ENCODE data around the gene GPC5. TPM values are rescaled to one million over a fixed set of nuclear protein-coding genes. Genes with fewer than 3 reads are reported as not detected.

GPC5 gene
- total and polyA plus RNA-seq, 9 of the 15 experiments (the other 6 are each of a cell fraction or from before 2014, with no cell fraction given) = 0.18 to 0.27 TPM; not detected in 7

DNA sequence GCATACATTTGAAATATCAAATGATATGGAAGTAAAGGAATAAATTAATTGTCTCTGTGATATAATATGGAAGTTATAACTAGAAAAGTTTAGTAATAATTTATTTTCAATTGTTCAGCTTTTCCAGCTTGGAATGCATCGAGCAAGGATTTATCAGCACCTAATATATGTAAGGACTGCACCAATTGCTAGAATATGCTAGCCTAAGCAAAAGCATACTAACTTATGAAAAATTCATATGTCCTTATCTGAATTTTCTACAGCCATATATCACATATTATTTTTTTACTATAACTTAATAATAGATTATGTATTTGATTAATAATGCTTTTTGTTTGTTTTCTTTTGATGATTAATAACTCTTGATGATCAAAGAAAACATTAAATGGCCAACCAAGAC lies 979.0 kb downstream of the GPC5 start:
- H3K9ac ChIP-seq (ENCODE audit: insufficient read depth in 1 of 2, low read depth in 2 of 2, low read length in 2 of 2) = no peak overlapping the region
- no peak overlapping the region for H2AFZ ChIP-seq (ENCODE audit: low read depth, low read length)
- 0% methylated on average over 1 of the region's 1 CpG for WGBS (ENCODE audit: insufficient coverage, low coverage, missing lambda C conversion rate)
- no peaks in the 10 kb centered on the region for H3K9me3 ChIP-seq (replicated peaks; ENCODE audit: control insufficient read depth, insufficient read depth, low read depth, low read length)
- H3K4me2 ChIP-seq (ENCODE audit: insufficient read depth, low read length) = no peak overlapping the region
- TF ChIP-seq MAFG (tag; conservative IDR thresholded peaks at IDR 0.05) = no peak
- TF ChIP-seq NCOA4 (IDR thresholded peaks at IDR 0.05; ENCODE audit: partially characterized antibody) = no peak
- no peak for TF ChIP-seq U2AF2 (optimal IDR thresholded peaks at IDR 0.05; ENCODE audit: low read depth, low read length)
- peak; percentile 46; the same call in 1 of the 2 replicates for TF ChIP-seq MAFK (IDR thresholded peaks at IDR 0.05; ENCODE audit: low read length)
- no peak for TF ChIP-seq ZNF384 (IDR thresholded peaks at IDR 0.05; ENCODE audit: low read depth, low read length)
- TF ChIP-seq, protein P1, sequence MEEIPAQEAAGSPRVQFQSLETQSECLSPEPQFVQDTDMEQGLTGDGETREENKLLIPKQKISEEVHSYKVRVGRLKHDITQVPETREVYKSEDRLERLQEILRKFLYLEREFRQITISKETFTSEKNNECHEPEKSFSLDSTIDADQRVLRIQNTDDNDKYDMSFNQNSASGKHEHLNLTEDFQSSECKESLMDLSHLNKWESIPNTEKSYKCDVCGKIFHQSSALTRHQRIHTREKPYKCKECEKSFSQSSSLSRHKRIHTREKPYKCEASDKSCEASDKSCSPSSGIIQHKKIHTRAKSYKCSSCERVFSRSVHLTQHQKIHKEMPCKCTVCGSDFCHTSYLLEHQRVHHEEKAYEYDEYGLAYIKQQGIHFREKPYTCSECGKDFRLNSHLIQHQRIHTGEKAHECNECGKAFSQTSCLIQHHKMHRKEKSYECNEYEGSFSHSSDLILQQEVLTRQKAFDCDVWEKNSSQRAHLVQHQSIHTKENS (CRISPR knock-in tag; IDR thresholded peaks at IDR 0.05) = 0 out of 2 replicates have a peak, but pooled peaks have one; percentile 16
- no peak for TF ChIP-seq SUPT5H (IDR thresholded peaks at IDR 0.05)
- no peak for TF ChIP-seq ZNF232 (CRISPR knock-in tag; IDR thresholded peaks at IDR 0.05)
- TF ChIP-seq TRIM28 (IDR thresholded peaks at IDR 0.05) = no peak
- TF ChIP-seq TFAM (CRISPR knock-in tag; conservative IDR thresholded peaks at IDR 0.05) = no peak
- peak; percentile 47; the same call in 1 of the 2 replicates for TF ChIP-seq MAFF (IDR thresholded peaks at IDR 0.05; ENCODE audit: low read length)
- 0 out of 2 replicates have a peak, but pooled peaks have one; percentile 23 for TF ChIP-seq KAT7 (CRISPR knock-in tag; IDR thresholded peaks at IDR 0.05; ENCODE audit: borderline replicate concordance)
- TF ChIP-seq ESRRA (IDR thresholded peaks at IDR 0.05; ENCODE audit: borderline replicate concordance, low read depth) = no peak
- TF ChIP-seq ZNF431 (CRISPR knock-in tag; IDR thresholded peaks at IDR 0.05) = no peak
- TF ChIP-seq, protein P2, sequence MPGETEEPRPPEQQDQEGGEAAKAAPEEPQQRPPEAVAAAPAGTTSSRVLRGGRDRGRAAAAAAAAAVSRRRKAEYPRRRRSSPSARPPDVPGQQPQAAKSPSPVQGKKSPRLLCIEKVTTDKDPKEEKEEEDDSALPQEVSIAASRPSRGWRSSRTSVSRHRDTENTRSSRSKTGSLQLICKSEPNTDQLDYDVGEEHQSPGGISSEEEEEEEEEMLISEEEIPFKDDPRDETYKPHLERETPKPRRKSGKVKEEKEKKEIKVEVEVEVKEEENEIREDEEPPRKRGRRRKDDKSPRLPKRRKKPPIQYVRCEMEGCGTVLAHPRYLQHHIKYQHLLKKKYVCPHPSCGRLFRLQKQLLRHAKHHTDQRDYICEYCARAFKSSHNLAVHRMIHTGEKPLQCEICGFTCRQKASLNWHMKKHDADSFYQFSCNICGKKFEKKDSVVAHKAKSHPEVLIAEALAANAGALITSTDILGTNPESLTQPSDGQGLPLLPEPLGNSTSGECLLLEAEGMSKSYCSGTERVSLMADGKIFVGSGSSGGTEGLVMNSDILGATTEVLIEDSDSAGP (CRISPR knock-in tag; IDR thresholded peaks at IDR 0.05) = no peak
- in situ Hi-C loops (cut with MboI) = no loop called here
- no peaks in the 10 kb centered on the region for H4K20me1 ChIP-seq (replicated peaks; ENCODE audit: control insufficient read depth, insufficient read depth, low read length)
- POLR2A ChIA-PET = interaction anchor here (0.6 to 1.0 kb wide), 2 partner anchors 11 to 874 kb away, joined by 3 read pairs; no protein-coding TSS in a partner anchor
- no peaks in the 10 kb centered on the region for H3K9me1 ChIP-seq (ENCODE audit: control insufficient read depth, insufficient read depth, low read length)
- no peaks in the 10 kb centered on the region for H3K79me2 ChIP-seq (ENCODE audit: control insufficient read depth, insufficient read depth, low read length)
- no peak overlapping the region for H3K4me3 ChIP-seq
- CTCF ChIA-PET (ENCODE audit: low intra/inter-chr PET ratio) = no interaction called here
- BruUV-seq (replicated peaks) = no TSS peak
- no peaks in the 10 kb centered on the region for H3K4me1 ChIP-seq (replicated peaks in 1 of 2; ENCODE audit: control insufficient read depth in 2 of 2, insufficient read depth in 2 of 2, low read length in 2 of 2)
- no peaks in the 10 kb centered on the region for H3K36me3 ChIP-seq (ENCODE audit: control insufficient read depth, insufficient read depth, low read length)
- intact Hi-C loops (cut with micrococcal nuclease) = loop anchor here (5.0 kb wide), 1 partner anchor 50 kb away; no protein-coding TSS in a partner anchor
- no peaks in the 10 kb centered on the region for H3K27me3 ChIP-seq (ENCODE audit: control insufficient read depth in 2 of 2, insufficient read depth in 2 of 2, low read length in 2 of 2)
- H3K27ac ChIP-seq (ENCODE audit: extremely low read depth, low read depth, low read length) = no peak overlapping the region
- ATAC-seq (no peak), FAIRE-seq (no peak), DNase-seq (ENCODE audit: extremely low read depth in 1 of 4, low spot score in 3 of 4) (no peak)
